ENCODE data around the gene GNGT1.

GRCh38 chr7:93921186-93921585 is 14.8 kb downstream of the GNGT1 start:
- TF ChIP-seq, protein P1, sequence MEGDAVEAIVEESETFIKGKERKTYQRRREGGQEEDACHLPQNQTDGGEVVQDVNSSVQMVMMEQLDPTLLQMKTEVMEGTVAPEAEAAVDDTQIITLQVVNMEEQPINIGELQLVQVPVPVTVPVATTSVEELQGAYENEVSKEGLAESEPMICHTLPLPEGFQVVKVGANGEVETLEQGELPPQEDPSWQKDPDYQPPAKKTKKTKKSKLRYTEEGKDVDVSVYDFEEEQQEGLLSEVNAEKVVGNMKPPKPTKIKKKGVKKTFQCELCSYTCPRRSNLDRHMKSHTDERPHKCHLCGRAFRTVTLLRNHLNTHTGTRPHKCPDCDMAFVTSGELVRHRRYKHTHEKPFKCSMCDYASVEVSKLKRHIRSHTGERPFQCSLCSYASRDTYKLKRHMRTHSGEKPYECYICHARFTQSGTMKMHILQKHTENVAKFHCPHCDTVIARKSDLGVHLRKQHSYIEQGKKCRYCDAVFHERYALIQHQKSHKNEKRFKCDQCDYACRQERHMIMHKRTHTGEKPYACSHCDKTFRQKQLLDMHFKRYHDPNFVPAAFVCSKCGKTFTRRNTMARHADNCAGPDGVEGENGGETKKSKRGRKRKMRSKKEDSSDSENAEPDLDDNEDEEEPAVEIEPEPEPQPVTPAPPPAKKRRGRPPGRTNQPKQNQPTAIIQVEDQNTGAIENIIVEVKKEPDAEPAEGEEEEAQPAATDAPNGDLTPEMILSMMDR (IDR thresholded peaks at IDR 0.05), result no peak
- no peak for TF ChIP-seq POLR2A (IDR thresholded peaks at IDR 0.05)
